IMR-90 (cell line): ENCODE results near the gene SLC25A21. TPM values are rescaled to one million over a fixed set of nuclear protein-coding genes. Genes with fewer than 3 reads are reported as not detected.
"Not testable (repeated sequence)": the region's sequence is repeated elsewhere in the genome, so short reads cannot be mapped to it uniquely, and the experiment has no call there.

Source experiments
- ATAC-seq: fragments of 200-7000 bp; cut with Tn5 transposase; 2 replicates; pipeline ENCODE4 v1.9.1; 2020; ENCODE audit warnings: low read depth, mild to moderate bottlenecking, moderate library complexity
- BruUV-seq: library from RNA; stranded (reverse); fragments of 400-500 nt; replicated peaks from 2 replicates; lab custom pipeline; 2021; lab: Mats Ljungman, UMichigan
- CTCF ChIA-PET: fragments of 300-600 bp; formaldehyde crosslinking; extraction: SDS; loops from one replicate; lab custom pipeline; 2021; ENCODE audit warnings: antibody characterized with exemption; lab: Yijun Ruan, JAX
- POLR2A ChIA-PET: fragments of 300-600 bp; sonication (Branson Sonifier 250); formaldehyde crosslinking; loops from one replicate; lab custom pipeline; 2022; ENCODE audit warnings: antibody characterized with exemption; ENCODE audit not compliant: unreplicated experiment; lab: Charles Lee
- DNase-seq: peaks from one replicate; pipeline ENCODE4 v3.0.0; 2013
- H2AFZ ChIP-seq: replicated peaks from 2 replicates; pipeline ENCODE3; 2013; ENCODE audit warnings: low read length, mild to moderate bottlenecking; ENCODE audit not compliant: poor library complexity
- H2AK5ac ChIP-seq: 2 replicates; pipeline ENCODE4 v1.6.1; 2013; ENCODE audit warnings: low read depth, low read length, inconsistent platforms
- H2AK9ac ChIP-seq: replicated peaks from 2 replicates; pipeline ENCODE3; 2013; ENCODE audit warnings: mild to moderate bottlenecking, low read depth, low read length, moderate library complexity; ENCODE audit not compliant: poor library complexity
- H2BK120ac ChIP-seq: 2 replicates; pipeline ENCODE4 v1.6.1; 2013; ENCODE audit warnings: low read depth, low read length, inconsistent platforms
- H2BK15ac ChIP-seq: 3 replicates; pipeline ENCODE4 v1.6.1; 2013; ENCODE audit warnings: low read depth, low read length, inconsistent platforms
- H2BK20ac ChIP-seq: 2 replicates; pipeline ENCODE4 v1.6.1; 2013; ENCODE audit warnings: low read depth, mild to moderate bottlenecking, inconsistent platforms, low read length, moderate library complexity
- H2BK5ac ChIP-seq: 2 replicates; pipeline ENCODE4 v1.6.1; 2013; ENCODE audit warnings: mild to moderate bottlenecking, low read depth, low read length, inconsistent platforms; ENCODE audit not compliant: poor library complexity, severe bottlenecking
- H3K14ac ChIP-seq: replicated peaks from 2 replicates; pipeline ENCODE4 v1.6.1; 2013; ENCODE audit warnings: low read depth, low read length, inconsistent platforms
- H3K18ac ChIP-seq: 2 replicates; pipeline ENCODE4 v1.6.1; 2013; ENCODE audit warnings: low read depth, low read length, control low read depth
- H3K23ac ChIP-seq: 2 replicates; pipeline ENCODE4 v1.6.1; 2013; ENCODE audit warnings: low read depth, low read length, inconsistent platforms
- H3K27ac ChIP-seq: 2 replicates; pipeline ENCODE4 v1.5.1; 2013; ENCODE audit warnings: mild to moderate bottlenecking, control low read depth, low read length; ENCODE audit not compliant: insufficient read depth
- H3K27me3 ChIP-seq: 2 replicates; pipeline ENCODE4 v1.6.1; 2013; ENCODE audit warnings: low read length; ENCODE audit not compliant: control insufficient read depth, insufficient read depth
- H3K36me3 ChIP-seq: 2 replicates; pipeline ENCODE4 v1.6.1; 2013; ENCODE audit warnings: low read length, mixed read lengths; ENCODE audit not compliant: control insufficient read depth, insufficient read depth
- H3K4ac ChIP-seq: 2 replicates; pipeline ENCODE4 v1.6.1; 2013; ENCODE audit warnings: low read depth, low read length, inconsistent platforms
- H3K4me1 ChIP-seq: 2 replicates; pipeline ENCODE4 v1.6.1; 2013; ENCODE audit warnings: low read length, mixed read lengths; ENCODE audit not compliant: control insufficient read depth, insufficient read depth
- H3K4me2 ChIP-seq: 2 replicates; pipeline ENCODE4 v1.6.1; 2013; ENCODE audit warnings: low read depth, mild to moderate bottlenecking, control low read depth, low read length, moderate library complexity
- H3K4me3 ChIP-seq: 2 replicates; pipeline ENCODE4 v1.5.1; 2013; ENCODE audit warnings: low read depth, mild to moderate bottlenecking, control low read depth, low read length, moderate library complexity; ENCODE audit not compliant: insufficient read depth
- H3K56ac ChIP-seq: 2 replicates; pipeline ENCODE4 v1.6.1; 2013; ENCODE audit warnings: low read length, inconsistent platforms; ENCODE audit not compliant: insufficient read depth; ENCODE audit errors: extremely low read depth
- H3K79me1 ChIP-seq, 2 experiments: 2 replicates each; pipeline ENCODE4 v1.6.1; 2013; ENCODE audit warnings: low read length in 2 of 2, inconsistent platforms in 1 of 2, low read depth in 1 of 2
- H3K9ac ChIP-seq: 2 replicates; pipeline ENCODE4 v1.6.1; 2013; ENCODE audit warnings: low read depth, low read length, control low read depth
- H3K9me1 ChIP-seq: 2 replicates; pipeline ENCODE4 v1.6.1; 2013; ENCODE audit warnings: low read length, inconsistent platforms; ENCODE audit not compliant: insufficient read depth
- H3K9me3 ChIP-seq: 2 replicates; pipeline ENCODE4 v1.6.1; 2013; ENCODE audit warnings: low read length; ENCODE audit not compliant: control insufficient read depth, insufficient read depth
- H4K20me1 ChIP-seq: 2 replicates; pipeline ENCODE4 v1.6.1; 2013; ENCODE audit warnings: low read length, inconsistent platforms; ENCODE audit not compliant: insufficient read depth
- H4K5ac ChIP-seq: 2 replicates; pipeline ENCODE4 v1.6.1; 2013; ENCODE audit warnings: mild to moderate bottlenecking, low read depth, low read length, control low read depth
- H4K8ac ChIP-seq, 2 experiments: 2 replicates each; pipeline ENCODE4 v1.6.1; 2013; ENCODE audit warnings: low read depth in 2 of 2, low read length in 2 of 2, control low read depth in 1 of 2, inconsistent platforms in 1 of 2
- H4K91ac ChIP-seq: 2 replicates; pipeline ENCODE4 v1.6.1; 2013; ENCODE audit warnings: low read depth, low read length, inconsistent platforms; ENCODE audit not compliant: insufficient read depth
- WGBS, 2 experiments: methylation state at CpG; one replicate each; pipeline versions ENCODE4 v1.1.5 to v1.1.7; 2013; ENCODE audit warnings: missing lambda C conversion rate in 2 of 2; ENCODE audit not compliant: insufficient read length in 1 of 2; ENCODE audit errors: extremely low coverage in 2 of 2; 5-methylcytosine and 5-hydroxymethylcytosine counted together
- dilution Hi-C: fragments of 300-500 bp; cut with HindIII; formaldehyde crosslinking; loops from one replicate; pipeline ENCODE4 v1.14.3; 2018; ENCODE audit warnings: low sequenced_read_pairs; ENCODE audit not compliant: unreplicated experiment
- in situ Hi-C: fragments of 300-500 bp; cut with MboI; formaldehyde crosslinking; loops from 3 replicates; pipeline ENCODE4 v1.14.3; 2019; ENCODE audit warnings: low sequenced_read_pairs, inconsistent platforms, mixed read lengths
- intact Hi-C: fragments of 100-400 bp; cut with micrococcal nuclease; formaldehyde crosslinking; loops from 2 replicates; pipeline ENCODE4 v1.10.0; 2022
- polyA plus RNA-seq, 3 experiments: library from polyadenylated mRNA; depleted of rRNA; stranded (reverse); fragments of >200 nt; gene quantifications; 2 replicates each; pipeline ENCODE4 v1.2.3, GENCODE V29; 2012; ENCODE audit warnings: low replicate concordance in 1 of 3
- total RNA-seq: library from RNA; depleted of rRNA; stranded (reverse); fragments of >200 nt; gene quantifications from 2 replicates; pipeline ENCODE4 v1.2.3, GENCODE V29; 2012

Gene SLC25A21
- total and polyA plus RNA-seq, 2 of the 4 experiments (the other 2 are of a cell fraction), result 0.62 to 0.90 TPM

DNA sequence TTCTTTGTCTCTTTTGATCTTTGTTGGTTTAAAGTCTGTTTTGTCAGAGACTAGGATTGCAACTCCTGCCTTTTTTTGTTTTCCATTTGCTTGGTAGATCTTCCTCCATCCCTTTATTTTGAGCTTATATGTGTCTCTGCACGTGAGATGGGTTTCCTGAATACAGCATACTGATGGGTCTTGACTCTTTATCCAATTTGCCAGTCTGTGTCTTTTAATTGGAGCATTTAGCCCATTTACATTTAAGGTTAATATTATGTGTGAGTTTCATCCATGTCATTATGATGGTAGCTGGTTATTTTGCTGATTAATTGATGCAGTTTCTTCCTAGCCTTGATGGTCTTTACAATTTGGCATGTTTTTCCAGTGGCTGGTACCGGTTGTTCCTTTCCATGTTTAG lies 276.1 kb downstream of the SLC25A21 start:
- DNase-seq, H4K20me1 ChIP-seq, H3K27ac ChIP-seq, H3K9me1 ChIP-seq, H3K9ac ChIP-seq, H2AK9ac ChIP-seq, H3K4me2 ChIP-seq, H3K4me1 ChIP-seq, intact Hi-C loops, H2AFZ ChIP-seq, H3K79me1 ChIP-seq, in situ Hi-C loops, H4K91ac ChIP-seq, H2BK5ac ChIP-seq, ATAC-seq, H2BK20ac ChIP-seq, H3K27me3 ChIP-seq, H3K14ac ChIP-seq, H3K36me3 ChIP-seq, CTCF ChIA-PET, H2BK15ac ChIP-seq, H4K5ac ChIP-seq, H3K18ac ChIP-seq, H3K23ac ChIP-seq, H2AK5ac ChIP-seq, H4K8ac ChIP-seq, H3K4me3 ChIP-seq, POLR2A ChIA-PET, BruUV-seq, H3K9me3 ChIP-seq, H3K4ac ChIP-seq, dilution Hi-C loops, H2BK120ac ChIP-seq, H3K56ac ChIP-seq: not testable (repeated sequence)
- no CpG with 5 or more reads among the region's 2 CpGs for WGBS, 2 experiments
